ENCODE results near the gene EPB41L4B.
A peak's percentile ranks its signal among the peaks of the same experiment; 100 is the strongest.

EPB41L4B gene

DNA sequence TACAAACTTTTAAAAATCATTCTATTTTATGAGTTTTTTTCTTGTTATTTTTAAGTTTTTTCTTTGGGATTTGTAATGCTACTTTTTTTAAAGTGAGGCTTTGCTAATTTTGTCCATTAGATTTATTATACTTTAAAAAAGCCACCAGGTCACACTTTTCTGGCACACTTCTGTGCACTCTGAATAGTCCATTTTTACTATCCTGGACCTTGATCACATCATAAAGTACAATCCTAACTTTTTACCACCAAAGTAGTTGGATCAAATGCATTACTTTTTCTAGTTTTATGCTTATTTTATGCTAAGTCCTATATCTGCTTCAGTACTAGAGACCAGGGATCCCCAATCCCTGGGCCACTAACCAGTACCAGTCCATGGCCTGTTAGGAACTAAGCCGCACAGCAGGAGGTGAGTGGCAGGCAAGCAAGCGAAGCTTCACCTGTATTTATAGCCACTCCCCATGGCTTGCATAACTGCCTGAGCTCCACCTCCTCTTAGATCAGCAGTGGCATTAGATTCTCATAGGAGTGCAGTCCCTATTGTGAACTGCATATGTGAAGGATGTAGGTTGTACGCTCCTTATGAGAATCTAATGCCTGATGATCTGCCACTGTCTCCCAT, 169.8 kb downstream of the EPB41L4B start:
- TF ChIP-seq, protein P1, sequence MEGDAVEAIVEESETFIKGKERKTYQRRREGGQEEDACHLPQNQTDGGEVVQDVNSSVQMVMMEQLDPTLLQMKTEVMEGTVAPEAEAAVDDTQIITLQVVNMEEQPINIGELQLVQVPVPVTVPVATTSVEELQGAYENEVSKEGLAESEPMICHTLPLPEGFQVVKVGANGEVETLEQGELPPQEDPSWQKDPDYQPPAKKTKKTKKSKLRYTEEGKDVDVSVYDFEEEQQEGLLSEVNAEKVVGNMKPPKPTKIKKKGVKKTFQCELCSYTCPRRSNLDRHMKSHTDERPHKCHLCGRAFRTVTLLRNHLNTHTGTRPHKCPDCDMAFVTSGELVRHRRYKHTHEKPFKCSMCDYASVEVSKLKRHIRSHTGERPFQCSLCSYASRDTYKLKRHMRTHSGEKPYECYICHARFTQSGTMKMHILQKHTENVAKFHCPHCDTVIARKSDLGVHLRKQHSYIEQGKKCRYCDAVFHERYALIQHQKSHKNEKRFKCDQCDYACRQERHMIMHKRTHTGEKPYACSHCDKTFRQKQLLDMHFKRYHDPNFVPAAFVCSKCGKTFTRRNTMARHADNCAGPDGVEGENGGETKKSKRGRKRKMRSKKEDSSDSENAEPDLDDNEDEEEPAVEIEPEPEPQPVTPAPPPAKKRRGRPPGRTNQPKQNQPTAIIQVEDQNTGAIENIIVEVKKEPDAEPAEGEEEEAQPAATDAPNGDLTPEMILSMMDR (IDR thresholded peaks at IDR 0.05; ENCODE audit: low read depth, low read length) = no peak
- no peak overlapping the region for H3K4me3 ChIP-seq (ENCODE audit: low read depth, low read length)

DNA sequence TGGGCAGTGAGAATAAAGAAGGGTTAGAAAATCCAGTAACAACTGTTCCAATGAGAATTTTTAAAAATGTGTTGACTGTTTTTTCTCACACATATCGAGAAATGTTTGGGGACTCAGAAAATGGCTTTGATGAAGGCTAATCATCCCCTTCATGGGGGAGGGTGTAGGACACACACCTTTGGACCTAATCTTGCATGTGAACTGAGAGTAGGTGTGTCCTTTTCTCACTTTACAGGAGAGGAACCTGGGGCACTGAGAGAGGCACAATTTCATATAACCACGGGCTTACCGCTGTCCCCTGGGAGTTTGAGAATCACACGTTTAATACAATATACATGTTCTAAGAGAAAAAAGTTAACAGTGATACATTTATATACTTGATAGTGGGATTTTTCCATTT, 171.1 kb downstream of the EPB41L4B start:
- no peak overlapping the region for H3K4me3 ChIP-seq (ENCODE audit: low read depth, low read length)
- TF ChIP-seq, protein P1 (IDR thresholded peaks at IDR 0.05; ENCODE audit: low read depth, low read length) = no peak

DNA sequence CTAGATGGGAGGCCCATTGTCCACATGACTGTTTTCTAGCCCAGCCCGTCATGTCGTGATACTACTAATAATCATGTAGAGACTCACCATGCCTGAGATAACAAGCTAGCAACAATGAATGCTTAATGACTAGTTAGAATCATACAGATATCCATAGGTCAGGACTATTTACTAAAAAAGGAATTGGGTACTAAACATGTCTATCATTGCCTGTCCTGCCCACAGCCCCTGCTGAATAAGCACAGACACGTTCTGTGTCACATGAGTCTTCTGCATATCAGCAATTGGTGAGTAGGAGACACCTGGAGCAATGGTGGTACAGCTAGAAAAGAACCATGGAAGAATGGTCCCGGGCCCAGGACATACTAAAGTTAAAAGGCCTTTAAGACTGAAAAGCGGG, 171.8 kb downstream of the EPB41L4B start:
- H3K4me3 ChIP-seq (ENCODE audit: low read depth, low read length) = no peak overlapping the region
- TF ChIP-seq, protein P1 (IDR thresholded peaks at IDR 0.05; ENCODE audit: low read depth, low read length) = no peak

DNA sequence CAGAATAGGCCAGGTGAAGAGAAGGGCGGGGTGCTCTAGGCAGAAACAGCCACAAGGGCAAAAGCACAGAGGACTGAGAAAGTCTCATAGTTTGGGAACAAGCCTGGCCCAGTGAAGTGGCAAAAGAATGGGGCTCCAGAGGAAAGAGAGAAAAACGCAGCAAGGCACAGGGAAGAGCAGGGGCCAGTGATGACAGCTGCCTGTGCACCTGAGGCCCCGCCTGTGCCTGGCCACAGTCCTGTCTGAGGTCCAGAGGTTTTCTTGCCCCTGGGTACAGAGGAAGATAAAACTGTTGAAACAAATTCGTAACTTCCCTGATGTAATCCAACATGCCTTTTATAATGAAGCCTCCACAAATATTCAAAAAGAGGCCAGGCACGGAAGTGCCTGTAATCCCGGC, 175.8 kb downstream of the EPB41L4B start:
- no peak overlapping the region for H3K4me3 ChIP-seq (ENCODE audit: low read depth, low read length)
- TF ChIP-seq, protein P1 (IDR thresholded peaks at IDR 0.05; ENCODE audit: low read depth, low read length) = no peak

DNA sequence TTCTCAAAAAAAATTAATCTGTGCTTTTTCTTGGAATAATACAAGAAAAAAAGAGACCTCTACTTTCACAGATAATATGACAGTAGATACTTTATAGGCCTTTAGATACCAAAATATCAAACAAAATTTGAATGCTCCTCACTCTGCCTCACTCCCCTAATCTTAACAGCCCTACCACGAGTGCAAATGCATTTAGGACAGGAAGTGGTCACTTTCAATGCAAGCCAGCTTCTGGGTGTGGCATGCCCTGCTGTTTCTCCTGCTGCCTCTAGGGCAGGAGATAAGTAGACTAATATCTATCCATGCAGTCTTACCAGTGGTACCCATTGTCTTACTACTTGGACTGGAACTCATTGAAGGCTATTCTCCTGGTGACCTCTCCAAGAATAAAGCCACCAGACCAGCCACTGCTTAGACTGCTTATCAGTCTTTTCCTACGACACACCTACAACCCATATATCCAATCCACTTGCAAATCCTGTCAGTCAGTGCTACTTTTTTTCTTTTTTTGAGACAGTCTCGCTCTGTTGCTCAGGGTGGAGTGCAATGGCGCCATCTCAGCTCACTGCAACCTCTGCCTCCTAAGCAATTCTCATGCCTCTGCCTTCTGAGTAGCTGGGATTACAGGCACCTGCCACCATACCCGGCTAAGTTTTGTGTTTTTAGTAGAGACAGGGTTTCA, 176.8 kb downstream of the EPB41L4B start:
- H3K4me3 ChIP-seq (ENCODE audit: low read depth, low read length) = no peak overlapping the region

DNA sequence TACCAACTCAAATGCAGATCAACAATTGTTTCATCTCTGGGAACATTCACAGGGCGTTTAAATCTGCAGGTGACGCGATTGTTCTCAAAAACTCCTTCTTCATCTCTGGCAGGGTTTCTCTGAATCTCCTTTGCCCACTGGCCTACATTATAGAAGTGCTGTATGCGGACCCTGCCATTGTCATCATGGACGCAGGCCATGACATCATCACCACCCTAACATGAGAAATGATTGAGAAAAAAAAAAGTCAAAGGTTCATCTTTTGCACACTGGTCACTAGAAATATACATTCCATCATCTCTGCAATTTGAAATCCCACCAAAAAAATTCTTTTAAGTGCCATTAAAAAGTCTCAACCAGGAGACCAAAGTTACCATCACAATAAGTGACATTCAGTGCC, 179.5 kb downstream of the EPB41L4B start:
- TF ChIP-seq, protein P1 (IDR thresholded peaks at IDR 0.05; ENCODE audit: low read depth, low read length) = no peak
- H3K4me3 ChIP-seq (ENCODE audit: low read depth, low read length) = no peak overlapping the region

More for the DNA sequence above, 176.8 kb downstream of the EPB41L4B start:
- TF ChIP-seq, protein P1 (IDR thresholded peaks at IDR 0.05; ENCODE audit: low read depth, low read length) = peak; percentile 30

DNA sequence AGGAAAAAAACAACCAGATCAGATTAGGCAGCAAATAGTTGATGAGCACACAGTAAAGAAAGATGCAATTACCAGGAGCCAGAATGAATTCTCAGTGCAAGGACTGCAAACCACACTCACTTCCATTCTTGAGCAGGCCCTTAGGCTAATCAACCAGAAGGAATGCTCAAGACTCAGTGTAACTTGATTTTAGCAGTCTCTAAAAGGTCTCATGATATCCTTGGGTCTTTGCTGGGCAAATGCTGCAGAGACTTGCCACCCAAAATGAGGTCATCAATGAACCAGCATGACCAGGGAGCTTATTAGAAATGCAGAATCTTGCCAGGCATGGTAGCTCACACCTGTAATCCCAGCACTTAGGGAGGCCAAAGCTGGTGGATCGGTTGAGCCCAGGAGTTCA, 181.0 kb downstream of the EPB41L4B start:
- no peak overlapping the region for H3K4me3 ChIP-seq (ENCODE audit: low read depth, low read length)
- TF ChIP-seq, protein P1 (IDR thresholded peaks at IDR 0.05; ENCODE audit: low read depth, low read length) = no peak
